T-helper 1 cell (primary cell): ENCODE measurements around the gene COMTD1.
"Not testable (repeated sequence)": the region's sequence is repeated elsewhere in the genome, so short reads cannot be mapped to it uniquely, and the experiment has no call there.

Experiments
- DNase-seq, 5 donors: peaks; one replicate each; pipeline ENCODE4 v3.0.0-alpha.2; 2012 to 2020

The COMTD1 gene

DNA sequence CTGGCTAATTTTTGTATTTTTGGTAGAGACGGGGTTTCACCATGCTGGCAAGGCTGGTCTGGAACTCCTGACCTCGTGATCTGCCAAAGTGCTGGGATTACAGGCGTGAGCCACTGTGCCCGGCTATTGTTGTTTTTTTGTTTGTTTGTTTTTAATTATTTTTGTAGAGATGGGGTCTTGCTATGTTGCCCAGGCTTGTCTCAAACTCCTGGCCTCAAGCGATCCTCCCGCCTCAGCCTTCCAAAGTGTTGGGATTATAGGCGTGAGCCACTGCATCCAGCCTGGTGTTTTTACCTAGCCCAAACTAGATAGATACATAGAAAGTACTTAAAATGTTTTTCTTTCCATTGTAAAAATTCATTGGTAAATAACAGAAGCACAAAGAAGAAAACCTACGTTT, 14.3 kb downstream of the COMTD1 start:
- DNase-seq, result not testable (repeated sequence)

DNA sequence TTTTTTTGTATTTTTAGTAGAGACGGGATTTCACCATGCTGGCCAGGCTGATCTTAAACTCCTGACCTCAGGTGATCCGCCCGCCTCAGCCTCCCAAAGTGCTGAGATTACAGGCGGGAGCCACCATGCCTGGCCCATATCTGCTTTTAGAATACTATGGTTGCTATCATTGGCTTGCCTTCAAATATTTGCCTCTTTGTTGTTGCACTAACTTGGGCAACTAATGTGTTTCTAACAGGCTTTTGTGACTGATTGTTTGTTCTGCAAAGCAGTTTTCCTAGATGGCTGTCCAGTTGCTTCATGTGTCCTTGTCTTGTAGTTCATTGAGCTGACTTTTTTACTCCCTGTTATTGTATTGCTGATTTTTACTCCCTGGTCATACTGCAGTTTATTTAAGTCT, 15.5 kb downstream of the COMTD1 start:
- DNase-seq, result no peak

DNA sequence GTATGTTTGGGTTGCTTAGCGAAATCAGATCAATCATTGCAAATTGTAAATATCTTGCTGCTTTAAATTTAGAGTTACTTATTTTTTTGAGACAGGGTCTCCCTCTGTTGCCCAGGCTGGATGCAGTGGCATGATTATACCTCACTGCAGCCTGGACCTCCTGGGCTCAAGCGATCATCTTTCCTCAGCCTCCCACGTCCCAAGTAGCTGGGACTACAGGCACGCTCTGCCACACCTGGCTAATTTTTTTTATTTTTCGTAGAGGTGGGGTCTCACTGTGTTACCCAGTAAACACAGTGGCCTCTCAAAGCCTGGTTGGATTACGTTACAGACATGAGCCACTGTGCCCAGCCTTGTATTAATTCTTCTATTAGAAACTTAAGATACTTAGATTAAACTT, 23.4 kb downstream of the COMTD1 start:
- DNase-seq, result no peak

DNA sequence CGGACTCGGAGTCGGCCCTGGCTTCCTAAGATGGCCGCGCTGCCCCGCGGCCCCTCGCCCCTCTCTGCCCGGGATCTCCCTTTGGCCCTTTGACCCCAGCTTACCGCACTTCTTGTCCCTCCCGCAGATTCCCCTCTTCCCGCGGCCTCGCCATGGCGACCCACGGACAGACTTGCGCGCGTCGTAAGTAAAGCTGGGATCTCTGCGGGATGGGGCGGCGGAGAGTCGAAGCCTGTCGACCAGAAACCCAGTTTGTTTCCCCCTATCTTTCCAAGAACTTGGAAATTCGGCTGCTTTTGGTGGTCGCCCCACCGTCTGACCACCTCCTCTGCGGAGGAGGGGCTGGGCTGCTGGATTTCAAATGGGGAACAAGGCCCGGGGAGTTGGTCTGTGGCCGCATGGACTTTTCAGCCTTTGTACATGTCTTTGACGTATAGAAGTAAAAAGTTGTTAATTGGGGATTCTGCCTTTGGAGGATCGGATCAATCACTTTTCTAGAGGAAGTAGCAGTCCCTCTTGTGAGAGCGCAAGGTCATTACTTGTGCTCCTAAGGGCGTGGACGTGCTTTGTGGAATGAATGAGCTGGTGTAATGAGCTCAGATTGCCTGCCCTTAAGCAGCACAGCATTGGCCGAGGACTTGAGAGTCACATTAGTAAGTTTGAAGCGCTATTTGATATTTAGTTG, 24.6 kb downstream of the COMTD1 start:
- peak in 2 of 5 donors; percentile 22 to 40 for DNase-seq

DNA sequence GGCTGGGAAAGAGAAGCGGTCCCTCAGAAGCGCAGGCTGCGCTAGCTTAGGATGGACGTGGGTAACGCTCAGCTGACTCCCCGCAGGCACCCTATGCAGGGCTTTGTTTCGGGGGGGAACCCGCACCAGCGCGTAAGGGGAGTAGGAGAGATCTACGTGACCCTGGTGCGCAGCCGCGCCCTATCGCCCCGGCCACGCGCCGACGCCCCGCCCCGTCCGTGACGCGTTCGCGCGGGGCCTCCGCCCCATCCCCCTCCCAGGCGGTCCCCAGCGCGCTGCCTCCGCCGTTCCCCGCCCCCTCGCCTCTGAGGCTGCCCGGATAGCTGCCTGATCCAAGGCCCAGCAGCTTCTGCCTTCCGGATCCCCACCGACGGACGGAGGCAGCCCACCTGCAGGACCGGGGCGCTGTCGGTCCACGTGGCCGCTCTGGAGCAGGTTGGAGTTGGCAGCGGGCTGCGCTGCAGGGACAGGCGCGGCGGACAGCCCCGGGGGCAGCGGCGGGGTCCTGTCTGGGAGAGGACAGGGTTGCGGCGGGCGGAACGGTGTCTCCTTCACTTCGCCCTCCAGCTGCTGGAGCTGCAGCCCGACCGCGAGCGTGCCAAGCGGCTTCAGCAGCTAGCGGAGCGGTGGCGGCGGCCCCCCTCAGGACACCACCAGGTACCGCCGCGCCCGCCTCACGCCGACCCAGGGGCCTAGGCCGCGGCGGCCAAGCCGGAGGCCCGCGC, 25.3 kb downstream of the COMTD1 start, which contains the start of gene VDAC2:
Gene VDAC2, plus strand, starts transcription at position 515 of the 725 bp plus-strand sequence. CDS start 363 bp downstream, outside the sequence.
- DNase-seq, result peak; percentile 89 to 95 (median 91)

DNA sequence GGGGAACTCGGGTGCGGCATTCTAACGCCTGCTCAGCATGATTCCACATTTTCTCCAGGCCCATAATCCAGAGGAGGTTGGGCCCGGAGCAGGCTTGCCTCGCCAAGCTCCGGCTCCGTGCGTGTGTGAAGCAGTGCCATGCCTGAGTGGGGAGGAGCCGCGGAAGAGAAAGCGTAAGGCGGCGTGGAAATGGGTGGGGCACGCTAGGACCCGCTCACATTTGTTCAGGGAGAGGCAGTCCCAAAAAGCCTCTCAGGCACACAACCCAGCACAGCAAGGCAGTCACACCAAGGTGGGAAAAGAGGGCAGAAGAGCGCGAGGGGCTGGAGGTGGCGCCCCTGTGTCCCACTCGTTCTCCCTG, 25.9 kb downstream of the COMTD1 start:
- DNase-seq, result peak; percentile 51 to 87 (median 67)

DNA sequence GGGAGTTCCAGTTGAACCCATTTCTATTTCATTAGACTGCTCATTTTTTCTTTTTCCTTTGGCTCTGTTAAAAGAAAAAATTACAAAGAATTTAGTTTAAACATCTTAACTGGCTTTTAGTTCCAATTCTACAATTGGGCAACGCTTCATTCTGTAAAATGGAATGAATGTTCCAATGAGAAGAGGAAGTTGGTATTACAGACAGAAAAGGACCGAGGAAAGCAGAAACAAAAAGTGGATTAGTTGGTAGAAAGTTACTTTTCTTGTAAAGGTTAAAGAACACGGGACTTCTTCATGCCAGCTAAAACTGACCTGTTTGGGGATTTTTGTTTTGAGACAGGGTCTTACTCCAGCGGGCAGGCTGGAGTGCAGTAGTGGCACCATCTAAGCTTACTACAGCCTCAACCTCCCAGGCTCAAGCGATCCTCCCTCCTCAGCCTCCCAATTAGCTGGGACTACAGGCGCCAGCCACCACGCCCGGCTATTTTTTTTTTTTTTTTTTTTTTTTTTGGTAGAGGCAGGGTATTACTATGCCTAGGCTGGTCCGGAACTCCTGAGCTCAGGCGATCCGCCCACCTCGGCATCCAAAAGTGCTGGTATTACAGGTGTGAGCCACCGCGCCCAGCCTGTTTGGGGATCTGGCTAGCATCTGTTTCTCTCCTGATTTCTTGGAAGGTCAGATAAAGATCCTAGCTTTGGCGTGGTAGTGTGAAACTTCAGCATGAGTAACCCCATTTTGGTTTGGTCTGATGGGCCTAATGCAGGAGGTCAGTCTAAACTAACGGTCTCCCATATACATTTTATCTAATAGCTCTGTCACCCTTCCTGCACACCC, 26.5 kb downstream of the COMTD1 start:
- DNase-seq, result no peak

DNA sequence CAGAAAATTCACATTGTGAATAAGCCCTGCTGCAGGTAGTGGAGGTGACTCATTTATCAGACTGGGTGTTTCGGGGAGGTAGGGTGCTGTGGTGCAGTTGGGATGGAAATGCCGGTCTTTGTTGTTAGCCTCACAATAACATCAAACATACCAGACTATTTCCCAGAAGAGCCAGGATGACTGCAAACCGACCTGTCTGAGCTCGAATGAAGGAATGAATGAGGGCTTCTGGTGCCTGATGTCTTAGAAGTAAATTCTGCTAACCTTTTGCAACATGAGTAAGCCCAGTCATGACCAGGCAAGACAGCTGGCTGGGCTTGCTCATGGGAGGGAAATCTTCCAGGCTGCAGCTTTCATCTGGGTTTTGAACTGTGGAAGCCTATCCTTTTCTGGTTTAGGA, 27.6 kb downstream of the COMTD1 start:
- no peak for DNase-seq

DNA sequence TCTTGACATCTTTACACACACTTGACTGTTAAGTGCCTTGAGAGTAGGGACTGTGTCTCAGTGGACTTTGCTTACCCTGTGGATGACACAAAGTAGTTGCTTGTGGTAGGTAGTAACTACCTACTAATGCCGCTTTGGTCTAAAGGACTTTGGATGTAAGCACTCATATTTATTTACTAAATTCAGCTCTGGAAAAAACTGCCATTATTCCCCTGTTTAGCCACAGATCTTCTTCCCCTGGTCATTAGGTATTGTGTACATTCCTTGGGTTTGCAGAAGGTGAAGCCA, 28.0 kb downstream of the COMTD1 start:
- no peak for DNase-seq

DNA sequence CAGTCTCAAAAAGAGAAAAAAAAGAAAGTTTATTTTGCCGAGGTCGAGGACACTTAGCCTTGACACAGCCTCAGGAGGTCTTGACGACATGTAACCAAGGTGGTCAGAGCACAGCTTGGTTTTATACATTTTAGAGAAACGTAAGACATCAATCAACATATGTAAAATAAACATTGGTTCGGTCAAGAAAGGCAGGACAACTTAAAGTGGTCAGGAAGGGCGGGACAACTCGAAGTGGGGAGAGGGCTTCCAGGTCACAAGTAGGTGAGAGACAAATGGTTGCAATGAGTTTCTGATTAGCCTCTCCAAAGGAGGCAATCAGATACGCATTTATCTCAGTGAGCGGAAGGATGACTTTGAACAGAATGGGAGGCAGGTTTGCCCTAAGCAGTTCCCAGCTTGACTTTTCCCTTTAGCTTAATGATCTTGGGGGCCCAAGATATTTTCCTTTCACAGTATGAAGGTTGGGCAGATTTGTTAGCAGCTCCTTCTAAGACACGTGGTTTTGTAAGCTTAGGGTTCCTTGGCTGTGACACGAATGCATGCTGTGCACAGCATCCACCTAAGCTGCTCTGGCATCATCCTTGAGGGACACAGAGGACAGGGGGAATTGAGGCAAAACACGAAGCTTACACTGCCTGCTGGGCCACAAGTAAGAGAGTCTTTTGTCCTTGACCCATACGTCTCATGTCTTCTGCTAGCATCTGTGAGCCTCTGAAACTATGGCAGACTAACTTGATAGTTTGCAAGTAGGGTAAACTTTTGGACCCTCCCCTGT, 28.5 kb downstream of the COMTD1 start:
- DNase-seq, result no peak

DNA sequence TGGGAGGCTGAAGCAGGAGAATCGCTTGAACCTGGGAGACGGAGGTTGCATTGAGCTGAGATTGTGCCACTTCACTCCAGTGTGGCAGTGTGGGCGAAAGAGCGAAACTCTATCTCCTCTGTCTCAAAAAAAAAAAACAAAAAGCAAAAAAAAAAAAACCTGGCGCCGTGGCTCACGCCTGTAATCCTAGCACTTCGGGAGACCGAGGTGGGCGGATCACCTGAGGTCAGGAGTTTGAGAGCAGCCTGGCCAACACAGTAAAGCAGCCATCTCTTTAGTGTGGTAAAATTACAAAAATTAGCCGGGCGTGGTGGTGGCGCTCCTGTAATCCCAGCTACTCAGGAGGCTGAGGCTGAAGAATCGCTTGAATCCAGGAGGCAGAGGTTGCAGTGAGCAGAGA, 29.1 kb downstream of the COMTD1 start:
- DNase-seq, result not testable (repeated sequence)

DNA sequence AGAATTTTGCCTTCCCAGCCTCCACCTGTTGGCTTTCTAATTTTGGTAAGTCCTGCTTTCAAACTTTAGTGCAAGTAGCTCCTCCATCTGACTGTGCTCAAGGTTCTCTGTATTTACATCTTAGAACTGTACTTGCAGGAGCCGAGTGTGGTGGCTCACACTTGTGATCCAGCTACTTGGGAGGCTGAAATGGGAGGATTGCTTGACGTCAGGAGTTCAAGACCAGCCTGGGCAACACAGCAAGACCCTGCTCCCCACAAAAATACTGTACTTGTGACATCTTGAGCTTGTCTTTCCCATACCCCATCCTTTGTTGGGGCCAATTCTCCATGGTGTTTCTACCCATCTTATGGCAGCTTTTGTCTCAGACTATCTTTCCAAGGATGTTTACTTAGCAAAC, 29.8 kb downstream of the COMTD1 start:
- no peak for DNase-seq

DNA sequence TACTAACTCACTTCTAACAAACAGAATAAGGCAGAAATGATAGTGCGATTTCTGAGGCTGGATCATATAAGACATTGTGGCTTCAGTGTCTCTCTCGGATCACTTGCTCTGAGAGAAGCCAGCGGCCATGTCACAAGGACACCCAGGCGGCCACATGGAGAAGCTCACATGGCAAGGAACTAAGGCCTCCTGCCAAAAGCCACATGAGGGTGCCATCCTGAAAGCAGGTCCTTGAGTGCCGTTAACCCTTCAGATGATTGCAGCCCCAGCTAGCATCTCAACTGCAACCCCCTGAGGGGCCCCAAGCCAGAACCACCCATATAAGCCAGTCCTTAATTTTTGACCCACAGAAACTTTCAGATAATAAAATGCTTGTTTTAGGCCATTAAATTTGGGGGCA, 32.0 kb downstream of the COMTD1 start:
- no peak for DNase-seq

DNA sequence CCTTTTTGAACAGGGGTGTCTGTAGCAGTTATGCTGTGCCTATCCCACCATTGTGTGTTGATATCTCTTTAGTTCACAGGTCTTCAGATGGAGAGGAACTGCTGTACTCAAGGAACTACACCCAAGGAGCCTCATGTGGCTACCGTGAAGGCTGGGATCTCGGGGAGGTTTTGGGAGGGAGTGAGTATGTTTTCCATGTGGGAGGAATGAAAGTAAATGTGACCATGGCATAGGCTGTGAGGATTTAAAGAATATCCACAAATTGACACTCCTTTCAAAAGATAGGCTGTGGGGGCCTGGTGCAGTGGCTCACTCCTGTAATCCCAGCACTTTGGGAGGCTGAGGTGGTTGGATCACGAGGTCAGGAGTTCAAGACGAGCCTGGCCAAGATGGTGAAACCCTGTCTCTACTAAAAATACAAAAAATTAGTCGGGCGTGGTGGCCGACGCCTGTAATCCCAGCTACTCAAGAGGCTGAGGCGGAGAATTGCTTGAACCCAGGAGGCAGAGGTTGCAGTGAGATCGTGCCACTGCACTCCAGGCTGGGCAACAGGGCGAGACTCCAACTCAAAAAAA, 32.6 kb downstream of the COMTD1 start:
- DNase-seq, result not testable (repeated sequence)

DNA sequence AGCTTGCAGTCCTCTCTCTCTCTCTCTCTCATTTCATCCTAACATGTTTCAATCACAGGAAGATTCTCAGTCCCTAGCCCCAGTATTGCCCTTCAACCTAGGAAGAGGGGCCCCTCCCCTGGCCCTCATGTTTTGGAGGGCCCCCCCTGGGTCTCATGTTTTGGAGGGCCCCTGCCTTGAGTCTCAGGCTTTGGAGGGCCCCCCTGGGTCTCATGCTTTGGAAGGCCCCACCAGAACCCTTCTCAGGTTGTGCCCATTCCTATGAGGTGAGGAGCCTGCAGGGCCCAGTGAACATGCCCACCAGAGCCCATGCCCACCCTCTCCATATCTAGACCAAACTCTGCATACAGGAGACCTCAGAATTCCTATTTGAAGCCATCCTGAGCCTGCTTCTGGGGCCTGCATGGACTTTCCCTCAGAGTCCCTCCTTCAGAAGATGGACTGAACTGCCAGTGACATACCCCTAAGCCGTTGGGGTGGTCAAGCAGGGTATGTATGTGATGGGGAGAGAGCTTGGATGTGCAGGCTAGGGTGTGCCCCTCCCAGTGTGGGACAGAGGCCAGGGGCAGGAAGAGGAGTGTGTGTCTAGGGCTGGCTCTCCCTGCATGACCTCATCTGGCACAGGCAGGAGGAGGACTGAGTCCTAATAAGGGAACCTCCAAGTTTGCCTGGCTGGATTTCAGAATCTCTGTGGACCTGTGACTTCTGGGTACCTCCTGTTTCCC, 33.3 kb downstream of the COMTD1 start:
- no peak for DNase-seq

DNA sequence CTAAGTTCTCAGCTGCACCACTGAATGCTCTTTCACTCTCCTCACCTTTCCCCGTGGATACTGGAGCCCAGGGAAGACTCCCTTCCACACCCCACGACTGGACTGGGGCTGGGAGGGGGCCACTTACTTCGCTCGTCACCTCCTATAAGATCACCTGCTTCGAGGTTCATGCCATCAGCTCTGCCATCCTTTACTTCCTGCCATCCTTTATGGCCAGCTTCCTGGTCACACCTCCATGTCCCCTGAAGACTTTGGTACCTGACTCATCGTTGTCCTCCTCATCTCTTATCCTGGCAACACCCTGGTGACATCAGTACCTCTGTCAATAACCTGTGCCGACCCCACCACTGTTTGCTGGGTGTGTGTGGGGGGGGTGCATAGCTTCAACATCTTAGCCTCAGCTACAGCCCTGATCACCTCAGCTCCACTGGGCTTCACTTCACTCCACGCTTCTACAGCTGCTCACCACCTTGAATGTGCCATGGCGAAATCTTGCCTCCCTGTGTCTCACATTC, 33.9 kb downstream of the COMTD1 start:
- no peak for DNase-seq

DNA sequence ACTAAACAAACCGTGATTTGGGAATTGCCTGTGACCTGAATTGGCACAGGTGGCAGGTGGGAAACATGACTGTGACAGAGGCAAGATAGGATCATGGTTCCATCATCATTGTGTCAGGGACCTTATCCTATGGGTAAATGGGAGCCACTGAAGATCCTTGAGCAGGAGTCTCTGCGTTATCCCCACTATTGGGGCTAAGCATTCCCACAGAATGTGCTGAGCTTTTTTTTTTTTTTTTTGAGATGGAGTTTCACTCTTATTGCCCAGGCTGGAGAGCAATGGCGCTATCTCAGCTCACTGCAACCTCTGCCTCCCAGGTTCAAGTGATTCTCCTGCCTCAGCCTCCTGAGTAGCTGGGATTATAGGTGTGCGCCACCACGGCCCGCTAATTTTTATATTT, 35.8 kb downstream of the COMTD1 start:
- DNase-seq, result not testable (repeated sequence)

DNA sequence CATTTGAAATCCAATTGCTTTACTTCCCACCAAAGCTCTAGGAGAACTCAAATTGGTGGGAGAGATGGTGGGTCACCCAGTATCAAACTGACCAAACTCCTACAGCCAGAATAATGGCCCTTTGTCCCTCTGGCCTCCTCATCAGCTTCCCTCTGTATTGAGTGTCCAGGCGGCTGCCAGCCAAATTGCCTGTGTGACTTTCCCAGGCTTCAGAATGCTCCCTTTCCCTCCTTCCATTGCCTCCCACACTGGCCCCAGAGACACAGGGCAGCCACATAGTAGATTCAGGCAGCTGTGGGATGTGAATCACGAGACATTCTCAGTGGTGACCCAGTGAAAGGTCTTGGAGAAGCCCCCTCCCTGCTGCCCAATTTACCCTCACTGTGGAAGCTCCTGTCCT, 37.9 kb downstream of the COMTD1 start:
- no peak for DNase-seq

DNA sequence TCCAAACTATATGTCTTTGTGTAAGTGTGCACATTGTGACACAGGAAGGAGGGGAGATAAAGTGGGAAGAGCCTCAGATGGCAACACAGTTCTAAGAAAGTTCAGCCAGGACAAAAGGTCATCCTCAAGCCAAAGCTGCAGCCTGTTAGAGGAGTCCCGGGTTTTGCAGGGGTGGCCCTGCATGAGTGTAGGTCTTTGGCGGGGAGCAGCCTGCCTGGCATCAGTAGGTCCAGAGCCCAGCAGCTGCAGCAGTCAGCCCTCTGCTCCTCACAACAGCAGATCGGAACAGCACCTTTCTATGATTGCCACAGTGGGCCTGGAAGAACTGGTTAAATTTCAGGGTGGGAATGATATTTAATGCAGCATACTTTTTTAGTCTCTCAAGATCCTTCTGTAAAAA, 38.7 kb downstream of the COMTD1 start:
- no peak for DNase-seq

DNA sequence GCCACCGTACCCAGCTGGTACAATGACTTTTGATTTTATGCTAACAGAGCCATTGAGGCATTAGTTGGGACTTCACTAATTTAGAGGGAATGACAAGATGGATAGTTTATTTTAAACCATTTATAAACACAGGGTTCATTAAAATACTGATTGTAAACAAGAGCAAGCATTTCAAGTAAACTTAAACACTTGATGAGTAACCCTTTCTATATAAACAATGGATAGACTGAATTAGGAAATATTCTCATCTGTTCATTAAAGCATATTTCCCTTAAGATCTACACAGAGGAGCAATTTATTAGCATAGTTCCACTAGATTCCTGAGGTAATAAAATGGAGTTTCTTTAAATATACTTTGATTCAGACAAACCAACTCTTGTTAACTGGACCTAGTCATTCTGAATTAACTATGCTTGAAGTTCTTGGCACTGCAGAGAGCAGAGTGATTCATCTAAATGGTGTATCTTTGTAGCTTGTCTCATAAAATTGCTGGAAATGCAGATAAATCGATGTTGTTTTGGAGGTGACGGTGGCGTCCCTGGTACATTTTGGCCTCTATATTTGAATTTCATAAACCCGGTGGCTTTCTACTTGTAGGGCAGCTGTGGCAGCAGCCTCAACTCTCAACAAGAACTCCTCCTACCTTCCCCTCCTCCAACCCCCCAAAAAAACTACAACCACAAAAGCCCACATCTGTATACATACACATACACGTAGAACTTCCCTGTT, 40.6 kb downstream of the COMTD1 start:
- DNase-seq, result no peak

DNA sequence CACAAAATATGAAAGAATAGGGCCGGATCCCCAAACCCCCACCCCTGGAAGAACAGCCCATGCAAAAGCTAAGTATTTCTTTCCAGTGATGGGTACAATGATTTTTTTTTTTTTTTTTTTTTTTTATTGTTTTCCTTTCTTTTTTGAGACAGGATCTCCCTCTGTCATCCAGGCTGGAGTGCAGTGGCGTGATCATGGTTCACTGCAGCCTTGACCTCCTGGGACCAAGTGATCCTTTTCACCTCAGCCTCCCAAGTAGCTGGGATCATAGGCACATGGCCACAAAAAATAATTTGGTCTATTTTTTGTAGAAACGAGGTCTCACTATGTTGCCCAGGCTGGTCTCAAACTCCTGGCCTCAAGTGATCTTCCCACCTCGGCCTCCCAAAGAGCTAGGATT, 41.1 kb downstream of the COMTD1 start:
- not testable (repeated sequence) for DNase-seq
